ENCODE data around the gene RBM19. TPM values are rescaled to one million over a fixed set of nuclear protein-coding genes. Genes with fewer than 3 reads are reported as not detected.

The RBM19 gene
- total and polyA plus RNA-seq, 10 donors: 13.6 to 46.7 (median 34.5) TPM

DNA sequence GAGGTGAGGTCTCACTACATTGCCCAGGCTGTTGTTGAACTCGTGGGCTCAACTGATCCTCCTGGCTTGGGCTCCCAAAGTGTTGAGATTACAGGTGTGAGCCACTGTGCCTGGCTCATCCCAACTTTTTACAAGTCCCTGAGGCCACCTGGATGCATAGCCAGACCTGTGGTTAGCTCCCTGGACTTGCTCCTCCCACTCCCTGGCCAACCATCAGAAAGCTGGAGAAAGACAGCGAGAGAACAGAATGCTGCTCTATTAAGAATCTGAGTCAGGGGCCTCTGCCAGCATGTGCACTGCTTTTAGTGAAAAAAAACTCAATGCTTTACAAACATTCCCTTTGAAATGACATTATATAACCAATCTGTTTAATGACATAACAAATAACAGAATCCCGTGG lies 78.2 kb downstream of the RBM19 start:
- Histone ChIP-seq H3K27ac (no peak overlapping the region), H3K4me3 (no peak overlapping the region), H3K36me3 (peaks cover 0 to 87% (median 7%) of the 10 kb centered on the region in 6 donors), H3K27me3 (replicated peaks in 1 of 7) (no peaks in the 10 kb centered on the region), H3K9me3 (peaks cover 0 to 5% (median 0%) of the 10 kb centered on the region in 8 donors), H3K4me1 (no peaks in the 10 kb centered on the region)
- TF ChIP-seq, protein P1, sequence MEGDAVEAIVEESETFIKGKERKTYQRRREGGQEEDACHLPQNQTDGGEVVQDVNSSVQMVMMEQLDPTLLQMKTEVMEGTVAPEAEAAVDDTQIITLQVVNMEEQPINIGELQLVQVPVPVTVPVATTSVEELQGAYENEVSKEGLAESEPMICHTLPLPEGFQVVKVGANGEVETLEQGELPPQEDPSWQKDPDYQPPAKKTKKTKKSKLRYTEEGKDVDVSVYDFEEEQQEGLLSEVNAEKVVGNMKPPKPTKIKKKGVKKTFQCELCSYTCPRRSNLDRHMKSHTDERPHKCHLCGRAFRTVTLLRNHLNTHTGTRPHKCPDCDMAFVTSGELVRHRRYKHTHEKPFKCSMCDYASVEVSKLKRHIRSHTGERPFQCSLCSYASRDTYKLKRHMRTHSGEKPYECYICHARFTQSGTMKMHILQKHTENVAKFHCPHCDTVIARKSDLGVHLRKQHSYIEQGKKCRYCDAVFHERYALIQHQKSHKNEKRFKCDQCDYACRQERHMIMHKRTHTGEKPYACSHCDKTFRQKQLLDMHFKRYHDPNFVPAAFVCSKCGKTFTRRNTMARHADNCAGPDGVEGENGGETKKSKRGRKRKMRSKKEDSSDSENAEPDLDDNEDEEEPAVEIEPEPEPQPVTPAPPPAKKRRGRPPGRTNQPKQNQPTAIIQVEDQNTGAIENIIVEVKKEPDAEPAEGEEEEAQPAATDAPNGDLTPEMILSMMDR (IDR thresholded peaks at IDR 0.05 in 8 of 11, conservative IDR thresholded peaks at IDR 0.05 in 3 of 11): no peak
- no peak for TF ChIP-seq POLR2A (IDR thresholded peaks at IDR 0.05)
- TF ChIP-seq POLR2AphosphoS5 (IDR thresholded peaks at IDR 0.05): no peak
- WGBS, 5 donors: 89 to 100% (median 96%) methylated on average over 3 of the region's 3 CpGs
- DNase-seq: no peak
- intact Hi-C loops (cut with DNase I; ENCODE audit: low total_unique reads): no loop called here

DNA sequence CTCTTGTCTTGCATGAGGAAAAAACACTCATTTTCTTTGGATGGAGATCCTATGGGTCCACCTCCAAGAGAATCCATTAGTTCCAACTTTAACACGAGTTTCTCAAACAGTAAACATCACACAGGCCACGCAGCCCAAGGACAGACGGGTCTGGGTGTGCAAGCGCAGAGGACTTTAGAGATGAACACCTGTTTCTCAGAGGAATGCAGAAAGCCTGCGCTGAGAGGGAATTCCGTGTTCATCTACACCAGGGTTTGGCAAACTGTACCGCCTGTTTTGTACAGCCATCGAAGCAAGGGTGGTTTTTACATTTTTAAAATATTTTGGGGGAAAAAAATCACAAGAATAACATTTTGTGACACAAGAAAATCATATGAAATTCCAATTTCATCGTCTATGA lies 79.4 kb downstream of the RBM19 start:
- DNase-seq: no peak
- Histone ChIP-seq H3K9me3 (peaks cover 0 to 5% (median 0%) of the 10 kb centered on the region in 8 donors), H3K4me1 (no peaks in the 10 kb centered on the region), H3K4me3 (no peak overlapping the region), H3K27ac (no peak overlapping the region), H3K36me3 (peaks cover 0 to 88% (median 10%) of the 10 kb centered on the region in 6 donors), H3K27me3 (replicated peaks in 1 of 7) (no peaks in the 10 kb centered on the region)
- intact Hi-C loops (cut with DNase I; ENCODE audit: low total_unique reads): no loop called here
- no peak for TF ChIP-seq POLR2AphosphoS5 (IDR thresholded peaks at IDR 0.05)
- TF ChIP-seq POLR2A (IDR thresholded peaks at IDR 0.05): no peak
- TF ChIP-seq, protein P1 (IDR thresholded peaks at IDR 0.05 in 8 of 11, conservative IDR thresholded peaks at IDR 0.05 in 3 of 11): no peak
- WGBS, 5 donors: 95 to 97% (median 96%) methylated on average over 9 of the region's 9 CpGs

DNA sequence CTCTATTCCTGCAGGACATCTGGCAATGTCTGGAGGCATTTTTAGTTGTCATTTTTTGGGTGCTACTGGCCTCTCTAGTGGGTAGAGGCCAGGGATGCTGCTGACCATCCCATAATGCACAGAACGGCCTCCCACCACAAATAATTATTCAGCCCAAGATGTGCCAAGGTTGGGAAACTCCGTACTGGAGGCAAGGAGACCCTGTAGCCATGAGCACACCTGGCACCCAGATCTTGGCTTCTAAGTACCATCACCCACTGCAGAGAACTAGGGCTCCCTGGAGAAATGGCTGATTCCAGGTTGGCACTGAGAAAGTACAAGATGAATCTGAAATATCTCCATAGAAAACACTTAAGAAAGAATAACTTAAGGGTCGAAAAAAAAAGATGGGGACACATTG lies 81.7 kb downstream of the RBM19 start:
- 91 to 100% (median 96%) methylated on average over 3 of the region's 3 CpGs for WGBS, 5 donors
- no peak overlapping the region for H3K27ac ChIP-seq
- H3K36me3 ChIP-seq: peaks cover 0 to 89% (median 11%) of the 10 kb centered on the region in 6 donors
- no peak overlapping the region for H3K4me3 ChIP-seq
- H3K9me3 ChIP-seq: peaks cover 0 to 5% (median 0%) of the 10 kb centered on the region in 8 donors
- TF ChIP-seq POLR2A (IDR thresholded peaks at IDR 0.05) (no peak), POLR2AphosphoS5 (IDR thresholded peaks at IDR 0.05) (no peak)
- TF ChIP-seq, protein P1 (IDR thresholded peaks at IDR 0.05 in 8 of 11, conservative IDR thresholded peaks at IDR 0.05 in 3 of 11): no peak
- H3K4me1 ChIP-seq: no peaks in the 10 kb centered on the region
- no peaks in the 10 kb centered on the region for H3K27me3 ChIP-seq (replicated peaks in 1 of 7)
- no peak for DNase-seq
- intact Hi-C loops (cut with DNase I; ENCODE audit: low total_unique reads): no loop called here

DNA sequence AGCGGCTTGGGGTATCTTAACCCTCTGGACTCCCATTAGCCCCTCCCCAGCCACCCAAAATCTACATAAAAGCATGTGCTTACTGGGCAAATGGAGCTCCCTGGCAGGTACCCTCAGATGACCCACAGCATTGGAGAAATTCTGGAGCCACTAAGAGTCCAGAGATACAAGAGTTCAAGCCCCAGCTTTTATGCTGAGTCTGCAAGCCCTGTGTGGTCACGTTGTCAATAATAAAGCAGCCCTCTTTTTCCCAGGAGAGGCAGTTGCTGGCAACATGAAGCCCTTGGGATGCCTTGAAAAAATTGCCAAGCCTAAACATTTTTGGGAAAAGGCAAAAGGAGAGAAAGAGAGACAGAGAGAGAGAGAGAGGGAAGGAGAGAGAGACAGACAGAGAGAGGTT lies 83.4 kb downstream of the RBM19 start:
- Histone ChIP-seq H3K27me3 (replicated peaks in 1 of 7) (no peaks in the 10 kb centered on the region), H3K4me1 (no peaks in the 10 kb centered on the region), H3K4me3 (no peak overlapping the region), H3K9me3 (peaks cover 0 to 5% (median 0%) of the 10 kb centered on the region in 8 donors), H3K36me3 (peaks cover 0 to 85% (median 6%) of the 10 kb centered on the region in 6 donors), H3K27ac (no peak overlapping the region)
- TF ChIP-seq POLR2A (IDR thresholded peaks at IDR 0.05) (no peak), POLR2AphosphoS5 (IDR thresholded peaks at IDR 0.05) (no peak)
- TF ChIP-seq, protein P1 (IDR thresholded peaks at IDR 0.05 in 8 of 11, conservative IDR thresholded peaks at IDR 0.05 in 3 of 11): no peak
- no peak for DNase-seq
- intact Hi-C loops (cut with DNase I; ENCODE audit: low total_unique reads): no loop called here
- WGBS, 5 donors: 90 to 100% (median 96%) methylated on average over 2 of the region's 2 CpGs
